GM18505 (cell line): Measurements from ENCODE around the gene TENM3.

Source experiments
- ATAC-seq: cut with Tn5 transposase; IDR thresholded peaks from one replicate; pipeline ENCODE4 v1.9.1; 2021; ENCODE audit not compliant: unreplicated experiment
- POLR2A ChIP-seq: IDR thresholded peaks from 4 replicates; pipeline ENCODE4 v1.6.1; 2011; ENCODE audit warnings: borderline replicate concordance; ENCODE audit not compliant: insufficient read depth, insufficient read length; ENCODE audit errors: extremely low read depth

The TENM3 gene

DNA sequence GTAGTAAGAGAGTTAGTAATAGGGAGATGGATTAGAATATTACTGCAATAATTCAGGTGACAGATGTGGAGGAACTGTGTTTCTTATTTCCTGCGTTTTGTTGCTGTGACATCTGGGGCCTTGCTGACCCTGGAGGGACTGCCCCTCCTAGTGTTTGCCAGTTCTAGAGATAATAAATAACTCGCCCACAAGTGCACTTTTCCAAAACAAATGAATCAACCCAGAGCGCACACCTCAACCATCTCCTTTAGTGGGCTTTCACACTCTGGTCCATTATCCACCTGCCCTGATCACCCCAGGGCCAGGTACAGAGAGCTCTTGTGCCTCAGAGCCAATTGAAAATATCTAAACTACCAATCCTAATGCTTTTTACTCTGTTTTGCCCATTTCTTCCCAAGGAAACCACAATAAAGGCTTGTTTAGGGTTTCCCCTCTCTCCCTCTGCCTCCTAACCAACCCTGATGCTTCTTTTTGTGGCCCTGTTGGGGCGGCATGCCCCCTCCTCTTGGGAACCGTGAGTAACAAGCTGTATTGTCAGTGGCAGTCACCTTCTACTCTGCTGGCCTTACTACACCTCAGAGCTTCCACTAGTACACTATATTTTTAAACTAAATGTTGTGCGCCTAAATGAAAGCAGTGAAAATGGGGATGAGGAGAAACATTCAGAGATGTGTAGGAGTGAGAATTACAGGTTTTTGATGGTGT lies 270.5 kb downstream of the TENM3 start:
- peak; percentile 64 for ATAC-seq

DNA sequence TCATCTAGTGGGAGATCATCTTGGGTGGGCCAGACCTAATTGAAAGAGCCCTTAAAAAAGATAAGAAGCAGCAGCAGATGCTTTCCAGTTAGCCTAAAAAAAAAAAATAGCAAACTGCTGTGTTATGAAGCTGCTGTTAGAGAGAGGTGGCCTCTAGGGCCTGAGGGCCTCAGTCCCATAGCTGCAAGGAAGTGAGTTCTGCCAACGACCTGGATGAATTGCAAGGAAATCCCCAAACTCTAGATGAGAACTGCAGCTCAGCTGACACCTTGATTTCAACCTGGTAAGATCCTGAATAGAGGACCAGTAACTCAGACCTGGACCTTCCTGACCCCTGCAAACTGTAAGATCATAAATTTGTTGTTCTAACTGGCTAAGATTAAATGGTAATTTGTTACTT lies 275.2 kb downstream of the TENM3 start:
- TF ChIP-seq POLR2A, result no peak
- ATAC-seq, result no peak

More for the DNA sequence above, 270.5 kb downstream of the TENM3 start:
- TF ChIP-seq POLR2A, result no peak

DNA sequence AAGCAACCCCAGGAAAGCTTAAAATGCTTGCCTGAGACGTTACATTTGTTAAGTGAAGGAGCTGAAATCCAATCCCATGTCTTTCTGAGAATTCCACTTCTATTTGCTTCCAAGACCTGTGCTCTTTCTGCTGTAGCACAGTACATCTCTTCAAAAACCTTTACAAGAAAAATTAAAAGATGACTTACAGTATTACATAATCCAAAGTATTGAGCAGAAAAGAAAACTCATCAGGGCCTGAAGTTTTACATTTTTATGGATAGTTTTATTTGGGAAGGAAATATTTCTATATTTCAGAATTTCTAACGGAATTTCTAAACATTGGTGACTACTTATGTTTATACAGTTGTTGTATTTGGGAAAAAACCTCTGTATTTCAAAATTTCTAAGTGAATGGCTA lies 276.3 kb downstream of the TENM3 start:
- no peak for TF ChIP-seq POLR2A
- no peak for ATAC-seq

DNA sequence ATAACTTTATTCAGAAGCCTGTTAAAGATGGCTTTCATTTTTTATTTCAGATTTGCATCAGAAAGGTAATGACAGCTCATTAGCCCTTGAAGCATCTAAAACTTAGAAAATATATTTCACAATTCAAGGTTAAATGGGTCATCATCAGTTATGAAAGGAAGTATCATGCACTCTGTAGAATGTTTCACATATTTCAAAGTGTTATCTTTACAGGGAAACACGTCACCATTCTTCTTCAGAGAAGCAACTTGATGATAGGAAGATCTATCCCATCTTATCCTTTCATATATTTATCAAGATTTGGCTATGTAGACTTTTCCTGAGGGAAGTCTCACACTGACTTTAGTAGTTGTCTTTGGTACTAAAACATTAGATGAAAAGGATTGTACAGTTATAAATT lies 277.8 kb downstream of the TENM3 start:
- ATAC-seq, result no peak
- TF ChIP-seq POLR2A, result no peak

DNA sequence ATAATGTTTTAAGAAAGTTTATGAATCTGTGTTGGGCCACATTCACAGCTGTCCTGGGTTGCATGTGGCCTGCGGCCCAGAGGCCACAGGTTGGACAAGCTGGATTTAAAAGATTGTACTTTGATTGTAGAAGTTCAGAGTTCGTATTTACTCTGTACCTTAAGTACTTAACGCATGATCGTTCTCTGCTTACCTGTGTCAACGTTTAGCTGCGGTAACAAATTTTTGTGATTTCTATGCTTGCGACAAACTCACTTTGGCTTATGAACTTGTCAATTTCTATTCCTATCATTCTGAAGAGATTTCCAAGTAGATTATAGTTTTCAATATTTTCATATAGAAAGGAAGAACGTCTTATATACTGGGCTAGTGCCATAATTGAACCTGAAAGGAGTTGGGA lies 285.6 kb downstream of the TENM3 start:
- no peak for TF ChIP-seq POLR2A
- no peak for ATAC-seq

DNA sequence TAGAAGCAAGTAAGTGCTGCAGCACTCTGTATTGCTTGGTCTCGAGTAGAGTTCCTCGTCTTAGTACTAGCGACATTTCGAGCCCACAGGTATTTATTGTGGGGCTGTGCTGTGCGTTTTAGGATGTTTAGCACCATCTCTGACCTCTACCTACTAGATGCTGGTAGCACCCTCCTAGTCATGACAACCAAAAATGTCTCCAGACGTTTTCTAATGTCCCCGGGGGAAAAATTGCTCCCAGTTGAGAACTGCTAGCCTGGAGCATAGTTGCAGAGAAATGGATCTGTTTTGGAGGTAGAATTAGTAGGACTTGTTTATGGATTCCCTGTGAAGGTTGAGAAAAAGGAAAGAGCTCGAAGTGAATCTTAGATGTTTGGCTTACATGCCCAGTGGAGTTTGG lies 287.2 kb downstream of the TENM3 start:
- ATAC-seq, result no peak

DNA sequence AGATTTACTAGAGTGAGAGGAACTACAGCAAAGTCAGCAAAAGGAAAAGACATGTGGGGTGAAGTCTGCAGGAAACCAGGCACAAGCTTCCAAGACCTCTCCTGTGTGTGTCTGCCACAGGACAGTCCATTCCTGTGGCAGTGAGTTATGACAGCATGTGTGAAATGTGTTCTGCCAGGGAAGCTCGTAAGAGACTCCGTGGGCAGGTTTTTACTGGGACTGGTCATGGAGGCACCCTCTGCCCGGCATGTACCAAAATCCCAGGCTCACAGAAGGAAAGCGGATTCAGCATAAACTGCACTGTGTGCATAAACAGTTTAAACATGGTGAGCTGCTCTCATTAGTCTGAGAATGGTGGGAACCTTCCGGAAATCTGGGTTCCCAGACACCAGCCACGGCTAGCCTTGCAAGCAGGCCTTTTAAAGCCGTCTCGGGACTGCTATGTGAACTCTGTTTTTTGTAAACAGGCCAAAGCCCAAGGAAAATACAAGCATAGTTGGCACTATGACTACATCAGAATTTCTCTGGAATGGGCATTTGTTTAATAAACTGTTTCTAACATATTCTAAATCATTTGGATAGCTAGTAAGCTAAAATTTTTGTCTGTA lies 288.5 kb downstream of the TENM3 start:
- TF ChIP-seq POLR2A, result no peak
- no peak for ATAC-seq

More for the DNA sequence above, 287.2 kb downstream of the TENM3 start:
- TF ChIP-seq POLR2A, result no peak

DNA sequence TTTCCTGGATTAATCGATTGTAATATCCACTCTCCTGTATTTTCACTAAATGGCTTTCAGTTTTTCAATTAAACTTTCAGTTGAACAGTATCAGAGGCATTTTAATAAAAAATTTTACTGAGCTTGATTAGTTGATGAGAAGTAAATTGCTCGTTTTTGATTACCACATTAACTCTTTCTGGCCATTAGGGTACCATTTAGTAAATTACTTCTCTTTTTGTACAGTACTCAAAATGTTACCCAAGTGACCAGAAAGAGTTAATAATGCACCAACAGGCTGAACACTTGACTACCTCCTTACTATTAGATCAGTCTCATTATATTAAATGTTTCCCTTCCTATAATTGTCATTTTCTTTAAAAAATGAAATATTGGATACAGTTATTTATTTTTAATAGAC lies 289.2 kb downstream of the TENM3 start:
- ATAC-seq, result no peak
- TF ChIP-seq POLR2A, result no peak

DNA sequence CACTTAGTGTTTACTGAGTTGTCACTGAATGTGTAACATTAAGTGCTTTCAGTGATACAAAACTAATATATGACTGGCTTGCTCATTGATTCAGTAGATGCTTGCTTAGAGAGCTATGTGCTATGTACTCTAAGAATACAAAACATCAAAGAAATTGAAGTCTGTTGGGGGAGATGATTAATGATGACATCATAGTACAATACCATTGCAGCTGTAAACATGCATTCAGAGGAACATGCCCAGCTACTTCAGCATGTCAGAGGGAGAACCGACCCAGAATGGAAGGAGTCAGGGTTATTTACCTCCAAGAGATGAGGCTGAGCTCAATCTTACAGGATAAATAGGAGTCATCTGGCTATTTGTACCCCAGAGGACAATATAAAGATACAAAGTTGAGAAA lies 290.8 kb downstream of the TENM3 start:
- ATAC-seq, result no peak
- no peak for TF ChIP-seq POLR2A

DNA sequence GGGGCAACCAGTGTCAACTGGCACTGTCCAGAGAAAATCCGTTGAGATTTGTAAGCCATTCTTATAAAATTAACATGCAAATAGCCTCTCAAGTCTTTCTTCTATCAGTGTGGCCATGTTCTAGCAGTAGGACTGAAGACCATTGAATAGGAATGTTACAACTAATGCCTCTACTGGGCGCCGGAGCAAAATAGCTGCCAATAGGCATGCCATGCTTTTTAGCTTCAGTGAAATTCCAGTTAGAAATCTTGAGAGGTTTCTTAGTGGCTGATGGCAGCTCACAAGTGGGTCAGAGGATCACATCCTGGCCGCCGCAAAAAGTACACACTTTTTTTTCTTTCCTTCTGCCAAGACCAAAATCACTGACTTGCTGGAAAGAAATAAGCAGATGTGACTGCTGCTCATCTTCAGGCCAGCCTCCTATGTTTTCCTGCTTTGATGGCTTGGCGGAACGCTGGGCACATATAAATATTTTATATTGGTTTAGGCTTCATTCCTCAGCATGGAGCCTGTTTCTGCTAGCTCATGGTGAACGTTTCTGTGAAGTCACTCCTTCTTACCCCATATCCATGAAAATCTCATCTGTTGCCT lies 293.1 kb downstream of the TENM3 start:
- no peak for TF ChIP-seq POLR2A
- ATAC-seq, result no peak

DNA sequence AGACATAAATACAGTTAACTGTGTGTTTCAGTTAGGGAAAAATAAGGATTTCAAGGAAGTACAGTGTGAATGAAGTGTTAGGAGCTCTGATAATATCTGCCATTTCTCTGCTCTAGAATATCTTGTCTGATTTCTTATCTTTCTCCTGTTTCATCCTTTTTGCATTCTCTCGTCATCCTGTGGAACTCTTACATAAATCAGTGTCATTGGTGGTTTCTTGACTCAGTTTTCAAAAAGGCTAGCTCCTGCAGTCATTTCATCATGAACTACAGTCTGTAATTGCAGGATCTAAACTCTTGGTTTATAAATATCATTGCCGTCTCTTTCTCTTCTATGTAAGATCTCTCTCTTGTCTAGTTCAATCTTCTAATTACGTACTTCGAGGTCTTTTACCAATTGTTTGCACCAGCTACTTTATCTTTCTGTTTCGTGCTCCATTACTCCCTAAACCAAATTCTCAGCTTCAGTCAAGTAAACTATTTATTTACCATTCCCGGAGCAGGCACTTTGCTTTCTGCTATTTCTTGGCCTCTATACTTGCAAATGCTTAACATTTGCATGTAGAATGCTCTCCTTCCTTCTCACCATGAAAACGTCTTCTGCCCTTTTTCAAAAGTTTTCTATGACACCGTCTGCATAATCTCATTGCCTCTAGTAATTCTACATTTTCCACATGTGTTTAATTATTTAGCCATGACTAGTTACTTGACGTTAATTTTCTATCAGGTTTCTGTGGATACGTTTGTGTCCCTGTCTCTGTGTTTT lies 294.0 kb downstream of the TENM3 start:
- no peak for TF ChIP-seq POLR2A
- ATAC-seq, result no peak

DNA sequence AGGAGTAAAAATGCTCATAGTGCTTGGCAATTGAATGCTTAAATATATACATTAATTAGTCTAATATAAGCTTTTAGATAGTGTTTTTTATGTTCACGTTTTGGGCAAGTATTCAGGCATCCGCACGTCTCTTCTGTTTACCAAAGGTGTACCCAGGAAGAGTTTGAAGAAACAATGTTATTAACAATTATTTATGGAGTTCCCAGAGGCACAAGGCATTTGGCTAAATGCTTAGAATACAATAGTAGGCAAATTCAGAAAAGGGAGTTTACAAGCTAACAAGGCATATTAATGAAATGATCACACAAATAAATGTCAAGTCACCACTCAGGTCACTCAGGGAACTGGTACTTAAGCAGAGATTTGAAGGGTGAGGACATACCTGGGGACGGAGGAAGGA lies 294.8 kb downstream of the TENM3 start:
- no peak for TF ChIP-seq POLR2A
- no peak for ATAC-seq

DNA sequence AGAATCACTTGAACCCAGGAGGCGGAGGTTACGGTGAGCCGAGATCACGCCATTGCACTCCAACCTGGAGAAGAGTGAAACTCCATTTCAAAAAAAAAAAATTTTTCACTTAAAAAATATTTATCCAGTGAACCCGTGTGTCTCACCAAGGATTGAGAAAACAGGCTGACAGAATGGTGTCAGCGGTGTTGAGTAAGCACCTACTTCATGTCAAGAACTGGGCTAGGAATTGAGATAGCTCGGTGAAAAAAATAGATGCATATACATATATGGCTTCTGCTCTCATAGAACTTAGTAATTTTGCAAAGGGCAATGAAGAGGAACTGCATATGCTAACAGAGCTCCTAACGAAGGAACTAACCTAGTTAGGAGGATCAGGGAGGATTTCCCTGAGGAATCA lies 297.3 kb downstream of the TENM3 start:
- no peak for TF ChIP-seq POLR2A
- no peak for ATAC-seq
